B cell (primary cell): ENCODE results near the gene ARPC1A.

Source experiments
- CTCF ChIP-seq: fragments of 200-600 bp; IDR thresholded peaks from one replicate; pipeline ENCODE4 v1.8.0; 2022; ENCODE audit warnings: antibody characterized with exemption, mild to moderate bottlenecking
- EZH2 ChIP-seq: IDR thresholded peaks from 2 replicates; pipeline ENCODE4 v1.6.1; 2012; ENCODE audit warnings: borderline replicate concordance, low read depth, mild to moderate bottlenecking, moderate library complexity, low read length; ENCODE audit not compliant: insufficient read depth, poor library complexity, severe bottlenecking

GRCh38 chr7:99311702-99312101 lies 14.0 kb upstream of the ARPC1A start:
- TF ChIP-seq CTCF (no peak), EZH2 (no peak)
